Breast epithelium (tissue), 3 donors: Measurements from ENCODE around the gene GPNMB.

ENCODE experiments used
- POLR2A ChIP-seq: fragments of 450-650 bp; IDR thresholded peaks from one replicate; pipeline ENCODE4 v1.6.1; 2016; ENCODE audit warnings: antibody characterized with exemption, mild to moderate bottlenecking, moderate library complexity
- POLR2AphosphoS5 ChIP-seq, 3 donors: sonication (generic); formaldehyde crosslinking; IDR thresholded peaks; one replicate each; pipeline ENCODE4 v1.6.1; 2017; ENCODE audit warnings: antibody characterized with exemption in 3 of 3

DNA sequence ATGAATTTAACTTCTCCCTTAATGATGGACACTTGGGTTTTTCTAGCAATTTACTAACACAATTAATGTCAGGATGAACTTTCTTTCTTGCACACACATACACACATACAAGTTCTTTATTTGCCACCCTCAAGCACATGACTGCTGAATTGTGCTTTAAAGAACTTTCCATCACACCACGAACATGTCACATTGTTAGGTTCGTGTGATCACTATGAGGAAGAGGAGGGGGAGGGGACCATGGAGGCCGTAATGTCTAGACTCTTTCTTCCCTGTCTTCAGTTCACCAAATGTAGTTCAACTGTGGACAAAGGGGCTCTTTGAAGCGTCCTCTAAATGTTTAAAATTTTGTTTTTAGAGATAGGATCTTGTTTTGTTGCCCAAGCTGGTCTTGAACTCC lies 33.7 kb upstream of the GPNMB start:
- no peak for TF ChIP-seq POLR2AphosphoS5 (IDR thresholded peaks at IDR 0.05)
- no peak for TF ChIP-seq POLR2A
